Measurements from ENCODE around the gene ADRA2C.

The ADRA2C gene

GRCh38 chr4:3760841-3761240 is 5.3 kb upstream of the ADRA2C start:
- Histone ChIP-seq H3F3A (ENCODE audit: insufficient read depth) (no peaks in the 10 kb centered on the region), H3K4me3 (ENCODE audit: insufficient read depth, low read length, poor library complexity, severe bottlenecking) (no peak overlapping the region), H3K36me3 (ENCODE audit: low read length) (no peaks in the 10 kb centered on the region), H3K9me2 (replicated peaks; ENCODE audit: insufficient read depth, low read length) (no peaks in the 10 kb centered on the region), H3K79me2 (ENCODE audit: insufficient read depth, low read length) (no peaks in the 10 kb centered on the region), H3K27ac (ENCODE audit: low read depth, low read length) (no peak overlapping the region), H3K27me3 (ENCODE audit: low read length) (no peaks in the 10 kb centered on the region), H2AFZ (ENCODE audit: low read depth, low read length, severe bottlenecking) (no peak overlapping the region), H3K9ac (ENCODE audit: low read length) (no peak overlapping the region), H3K4me2 (ENCODE audit: low read depth, low read length, poor library complexity, severe bottlenecking) (no peak overlapping the region), H3K9me3 (ENCODE audit: insufficient read depth, low read length) (no peaks in the 10 kb centered on the region), H4K20me1 (ENCODE audit: low read depth, low read length) (no peaks in the 10 kb centered on the region)
- no peak for TF ChIP-seq CTCF (IDR thresholded peaks at IDR 0.05; ENCODE audit: insufficient read depth, low read length, poor library complexity, severe bottlenecking)
- no peak for TF ChIP-seq EZH2phosphoT487 (conservative IDR thresholded peaks at IDR 0.05; ENCODE audit: low read length)

GRCh38 chr4:3762264-3762663 is 3.9 kb upstream of the ADRA2C start:
- no peaks in the 10 kb centered on the region for H3F3A ChIP-seq (ENCODE audit: insufficient read depth)
- H3K9me3 ChIP-seq (ENCODE audit: insufficient read depth, low read length) = no peaks in the 10 kb centered on the region
- H3K9me2 ChIP-seq (replicated peaks; ENCODE audit: insufficient read depth, low read length) = no peaks in the 10 kb centered on the region
- H3K4me3 ChIP-seq (ENCODE audit: insufficient read depth, low read length, poor library complexity, severe bottlenecking) = no peak overlapping the region
- H3K36me3 ChIP-seq (ENCODE audit: low read length) = no peaks in the 10 kb centered on the region
- TF ChIP-seq EZH2phosphoT487 (conservative IDR thresholded peaks at IDR 0.05; ENCODE audit: low read length) (no peak), CTCF (IDR thresholded peaks at IDR 0.05; ENCODE audit: insufficient read depth, low read length, poor library complexity, severe bottlenecking) (no peak)
- no peaks in the 10 kb centered on the region for H4K20me1 ChIP-seq (ENCODE audit: low read depth, low read length)
- no peak overlapping the region for H2AFZ ChIP-seq (ENCODE audit: low read depth, low read length, severe bottlenecking)
- H3K27ac ChIP-seq (ENCODE audit: low read depth, low read length) = no peak overlapping the region
- H3K4me2 ChIP-seq (ENCODE audit: low read depth, low read length, poor library complexity, severe bottlenecking) = no peak overlapping the region
- H3K79me2 ChIP-seq (ENCODE audit: insufficient read depth, low read length) = no peaks in the 10 kb centered on the region
- H3K27me3 ChIP-seq (ENCODE audit: low read length) = no peaks in the 10 kb centered on the region
- no peak overlapping the region for H3K9ac ChIP-seq (ENCODE audit: low read length)

- Histone ChIP-seq H3K9me2 (replicated peaks; ENCODE audit: insufficient read depth, low read length) (no peaks in the 10 kb centered on the region), H4K20me1 (ENCODE audit: low read depth, low read length) (no peaks in the 10 kb centered on the region), H3K79me2 (ENCODE audit: insufficient read depth, low read length) (no peaks in the 10 kb centered on the region), H3K27me3 (ENCODE audit: low read length) (no peaks in the 10 kb centered on the region), H3K4me3 (ENCODE audit: insufficient read depth, low read length, poor library complexity, severe bottlenecking) (no peak overlapping the region), H3K9ac (ENCODE audit: low read length) (no peak overlapping the region), H3K4me2 (ENCODE audit: low read depth, low read length, poor library complexity, severe bottlenecking) (no peak overlapping the region), H3K27ac (ENCODE audit: low read depth, low read length) (no peak overlapping the region), H3F3A (ENCODE audit: insufficient read depth) (no peaks in the 10 kb centered on the region), H3K9me3 (ENCODE audit: insufficient read depth, low read length) (no peaks in the 10 kb centered on the region), H2AFZ (ENCODE audit: low read depth, low read length, severe bottlenecking) (no peak overlapping the region), H3K36me3 (ENCODE audit: low read length) (no peaks in the 10 kb centered on the region)
- TF ChIP-seq CTCF (IDR thresholded peaks at IDR 0.05; ENCODE audit: insufficient read depth, low read length, poor library complexity, severe bottlenecking) = no peak
- no peak for TF ChIP-seq EZH2phosphoT487 (conservative IDR thresholded peaks at IDR 0.05; ENCODE audit: low read length)
These were observed 3.2 kb upstream of the ADRA2C start for GRCh38 chr4:3762753-3763549.

Measured in SU-DHL-6 (cell line).